ENCODE results near the gene SPAG6. TPM values are rescaled to one million over a fixed set of nuclear protein-coding genes. Genes with fewer than 3 reads are reported as not detected.

The SPAG6 gene
- total and polyA plus RNA-seq, 9 of the 15 experiments (the other 6 are each of a cell fraction or from before 2014, with no cell fraction given) = 3.5 to 23.1 (median 11.8) TPM

DNA sequence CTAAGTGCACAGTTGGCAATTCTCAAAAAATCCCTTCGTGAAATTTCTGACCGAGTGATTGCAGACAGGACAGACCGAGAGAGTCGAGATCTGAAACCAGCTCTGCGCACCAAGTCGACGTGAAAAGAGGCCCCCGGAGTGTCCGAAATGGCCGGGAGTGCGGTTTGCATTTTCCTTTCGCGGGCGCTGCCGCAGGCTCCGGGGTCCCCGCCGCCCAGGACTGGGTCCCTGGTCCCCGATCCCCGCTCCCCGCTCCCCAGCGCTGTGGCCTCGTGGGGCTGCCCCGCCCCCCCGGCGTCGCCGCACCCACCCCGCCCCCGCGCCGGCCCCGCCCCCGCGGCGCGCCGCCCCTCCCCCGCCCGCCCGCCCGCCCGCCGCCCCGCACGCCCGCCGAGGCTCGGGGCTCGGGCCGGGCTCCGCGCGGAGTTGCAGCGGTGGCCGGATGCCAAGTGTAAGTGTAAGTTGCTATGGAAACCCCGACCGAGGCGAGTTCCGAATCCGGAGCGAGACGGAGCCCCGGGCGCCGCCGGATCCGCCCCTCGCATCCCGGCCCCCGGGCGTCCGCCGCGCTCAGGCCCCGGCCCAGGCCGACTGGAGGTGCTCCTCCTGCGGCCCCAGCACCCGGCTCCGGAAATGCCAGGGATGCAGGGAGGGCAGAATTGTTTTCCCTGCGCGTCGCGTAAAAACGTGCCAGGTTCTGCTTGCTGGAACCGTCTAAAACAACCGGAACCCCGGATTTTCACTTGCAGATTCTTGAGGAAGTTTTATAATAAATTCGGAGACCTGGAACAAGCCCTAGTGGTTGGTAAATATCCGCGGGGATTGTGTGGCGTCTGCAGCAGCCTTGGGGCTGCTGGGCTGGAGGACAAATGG lies 19.8 kb upstream of the SPAG6 start (continued):
- TF ChIP-seq PML (IDR thresholded peaks at IDR 0.05; ENCODE audit: low read length) = no peak
- no peak for TF ChIP-seq GTF2E2 (tag; IDR thresholded peaks at IDR 0.05)
- TF ChIP-seq, protein P1, sequence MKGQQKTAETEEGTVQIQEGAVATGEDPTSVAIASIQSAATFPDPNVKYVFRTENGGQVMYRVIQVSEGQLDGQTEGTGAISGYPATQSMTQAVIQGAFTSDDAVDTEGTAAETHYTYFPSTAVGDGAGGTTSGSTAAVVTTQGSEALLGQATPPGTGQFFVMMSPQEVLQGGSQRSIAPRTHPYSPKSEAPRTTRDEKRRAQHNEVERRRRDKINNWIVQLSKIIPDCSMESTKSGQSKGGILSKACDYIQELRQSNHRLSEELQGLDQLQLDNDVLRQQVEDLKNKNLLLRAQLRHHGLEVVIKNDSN (CRISPR knock-in tag; IDR thresholded peaks at IDR 0.05) = no peak
- no peak for TF ChIP-seq SREBF2 (CRISPR knock-in tag; IDR thresholded peaks at IDR 0.05)
- TF ChIP-seq ZNF408 (CRISPR knock-in tag; IDR thresholded peaks at IDR 0.05; ENCODE audit: low read depth) = no peak
- TF ChIP-seq, protein P2, sequence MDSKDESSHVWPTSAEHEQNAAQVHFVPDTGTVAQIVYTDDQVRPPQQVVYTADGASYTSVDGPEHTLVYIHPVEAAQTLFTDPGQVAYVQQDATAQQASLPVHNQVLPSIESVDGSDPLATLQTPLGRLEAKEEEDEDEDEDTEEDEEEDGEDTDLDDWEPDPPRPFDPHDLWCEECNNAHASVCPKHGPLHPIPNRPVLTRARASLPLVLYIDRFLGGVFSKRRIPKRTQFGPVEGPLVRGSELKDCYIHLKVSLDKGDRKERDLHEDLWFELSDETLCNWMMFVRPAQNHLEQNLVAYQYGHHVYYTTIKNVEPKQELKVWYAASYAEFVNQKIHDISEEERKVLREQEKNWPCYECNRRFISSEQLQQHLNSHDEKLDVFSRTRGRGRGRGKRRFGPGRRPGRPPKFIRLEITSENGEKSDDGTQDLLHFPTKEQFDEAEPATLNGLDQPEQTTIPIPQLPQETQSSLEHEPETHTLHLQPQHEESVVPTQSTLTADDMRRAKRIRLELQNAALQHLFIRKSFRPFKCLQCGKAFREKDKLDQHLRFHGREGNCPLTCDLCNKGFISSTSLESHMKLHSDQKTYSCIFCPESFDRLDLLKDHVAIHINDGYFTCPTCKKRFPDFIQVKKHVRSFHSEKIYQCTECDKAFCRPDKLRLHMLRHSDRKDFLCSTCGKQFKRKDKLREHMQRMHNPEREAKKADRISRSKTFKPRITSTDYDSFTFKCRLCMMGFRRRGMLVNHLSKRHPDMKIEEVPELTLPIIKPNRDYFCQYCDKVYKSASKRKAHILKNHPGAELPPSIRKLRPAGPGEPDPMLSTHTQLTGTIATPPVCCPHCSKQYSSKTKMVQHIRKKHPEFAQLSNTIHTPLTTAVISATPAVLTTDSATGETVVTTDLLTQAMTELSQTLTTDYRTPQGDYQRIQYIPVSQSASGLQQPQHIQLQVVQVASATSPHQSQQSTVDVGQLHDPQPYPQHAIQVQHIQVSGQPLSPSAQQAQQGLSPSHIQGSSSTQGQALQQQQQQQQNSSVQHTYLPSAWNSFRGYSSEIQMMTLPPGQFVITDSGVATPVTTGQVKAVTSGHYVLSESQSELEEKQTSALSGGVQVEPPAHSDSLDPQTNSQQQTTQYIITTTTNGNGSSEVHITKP (IDR thresholded peaks at IDR 0.05; ENCODE audit: partially characterized antibody) = no peak
- TF ChIP-seq PHF21A (IDR thresholded peaks at IDR 0.05; ENCODE audit: borderline replicate concordance, low read depth) = no peak
- TF ChIP-seq, protein P3, sequence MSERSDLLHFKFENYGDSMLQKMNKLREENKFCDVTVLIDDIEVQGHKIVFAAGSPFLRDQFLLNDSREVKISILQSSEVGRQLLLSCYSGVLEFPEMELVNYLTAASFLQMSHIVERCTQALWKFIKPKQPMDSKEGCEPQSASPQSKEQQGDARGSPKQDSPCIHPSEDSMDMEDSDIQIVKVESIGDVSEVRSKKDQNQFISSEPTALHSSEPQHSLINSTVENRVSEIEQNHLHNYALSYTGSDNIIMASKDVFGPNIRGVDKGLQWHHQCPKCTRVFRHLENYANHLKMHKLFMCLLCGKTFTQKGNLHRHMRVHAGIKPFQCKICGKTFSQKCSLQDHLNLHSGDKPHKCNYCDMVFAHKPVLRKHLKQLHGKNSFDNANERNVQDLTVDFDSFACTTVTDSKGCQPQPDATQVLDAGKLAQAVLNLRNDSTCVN (CRISPR knock-in tag; IDR thresholded peaks at IDR 0.05) = no peak
- no peak for TF ChIP-seq ZNF79 (CRISPR knock-in tag; IDR thresholded peaks at IDR 0.05; ENCODE audit: low read depth)
- no peak for TF ChIP-seq C11orf30 (IDR thresholded peaks at IDR 0.05; ENCODE audit: low read depth)
- TF ChIP-seq CEBPB (tag; IDR thresholded peaks at IDR 0.05) = no peak
- TF ChIP-seq ETV5 (CRISPR knock-in tag; IDR thresholded peaks at IDR 0.05; ENCODE audit: low read depth) = no peak
- TF ChIP-seq, protein P4, sequence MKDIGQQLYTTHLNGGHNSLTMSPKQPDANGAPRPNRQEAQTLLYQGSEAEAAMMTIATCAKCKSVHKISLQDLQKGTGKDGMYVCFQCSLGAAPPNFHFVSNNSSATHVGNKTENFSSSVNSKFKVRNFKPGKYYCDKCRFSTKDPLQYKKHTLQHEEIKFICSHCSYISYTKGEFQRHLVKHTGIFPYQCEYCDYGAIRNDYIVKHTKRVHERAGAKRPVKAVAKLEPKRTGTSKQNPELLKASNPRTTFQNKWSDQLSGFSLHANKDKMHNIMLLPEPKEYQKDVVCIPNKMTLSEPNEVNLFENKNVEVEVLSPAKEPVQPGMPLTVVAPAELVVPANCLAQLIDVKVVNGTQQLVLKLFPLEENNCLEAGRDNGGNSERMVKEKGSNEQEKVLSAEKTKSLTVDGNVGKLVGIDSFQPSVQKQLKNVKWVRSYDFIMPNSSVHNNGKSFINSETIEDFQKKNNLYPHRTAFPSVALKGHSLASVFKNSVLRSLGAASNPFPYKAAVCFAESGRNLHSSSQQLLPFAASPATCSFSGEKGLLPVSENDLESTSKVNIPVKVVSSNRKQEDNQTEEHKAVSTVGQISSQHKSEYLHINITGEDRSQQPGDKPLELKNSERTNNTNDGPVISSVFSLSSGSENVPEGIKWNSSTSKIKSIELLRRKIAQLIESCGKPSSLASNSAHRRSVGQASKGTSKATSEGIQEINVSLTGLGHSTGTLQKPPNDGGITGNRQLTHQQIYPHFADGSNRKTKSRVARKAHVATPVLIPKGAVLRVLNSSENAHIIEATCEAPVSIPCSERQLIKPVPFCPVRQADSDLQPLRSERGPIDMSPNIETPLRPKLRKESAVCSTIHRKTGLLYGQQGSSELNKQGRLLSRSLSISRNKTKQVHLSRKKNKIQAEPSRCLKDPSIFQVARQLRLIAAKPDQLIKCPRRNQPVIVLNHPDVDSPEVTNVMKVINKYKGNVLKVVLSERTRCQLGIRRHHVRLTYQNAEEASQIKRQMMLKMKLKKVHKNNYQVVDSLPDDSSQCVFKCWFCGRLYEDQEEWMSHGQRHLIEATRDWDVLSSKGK (CRISPR knock-in tag; IDR thresholded peaks at IDR 0.05) = no peak
- TF ChIP-seq ZNF24 (IDR thresholded peaks at IDR 0.05) = no peak
- TF ChIP-seq ZBTB1 (CRISPR knock-in tag; IDR thresholded peaks at IDR 0.05; ENCODE audit: borderline replicate concordance, low read depth) = no peak
- TF ChIP-seq CHD2 (IDR thresholded peaks at IDR 0.05; ENCODE audit: low read depth, low read length) = no peak
- TF ChIP-seq, protein P5, sequence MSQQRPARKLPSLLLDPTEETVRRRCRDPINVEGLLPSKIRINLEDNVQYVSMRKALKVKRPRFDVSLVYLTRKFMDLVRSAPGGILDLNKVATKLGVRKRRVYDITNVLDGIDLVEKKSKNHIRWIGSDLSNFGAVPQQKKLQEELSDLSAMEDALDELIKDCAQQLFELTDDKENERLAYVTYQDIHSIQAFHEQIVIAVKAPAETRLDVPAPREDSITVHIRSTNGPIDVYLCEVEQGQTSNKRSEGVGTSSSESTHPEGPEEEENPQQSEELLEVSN (IDR thresholded peaks at IDR 0.05; ENCODE audit: borderline replicate concordance in 1 of 2, extremely low read depth in 1 of 2, insufficient read depth in 1 of 2, insufficient read length in 1 of 2, low read depth in 1 of 2, low read length in 1 of 2, poor library complexity in 1 of 2, severe bottlenecking in 1 of 2) = no peak
